ENCODE data around the gene TMPRSS9.
"Not testable (repeated sequence)": the region's sequence is repeated elsewhere in the genome, so short reads cannot be mapped to it uniquely, and the experiment has no call there.

The TMPRSS9 gene

DNA sequence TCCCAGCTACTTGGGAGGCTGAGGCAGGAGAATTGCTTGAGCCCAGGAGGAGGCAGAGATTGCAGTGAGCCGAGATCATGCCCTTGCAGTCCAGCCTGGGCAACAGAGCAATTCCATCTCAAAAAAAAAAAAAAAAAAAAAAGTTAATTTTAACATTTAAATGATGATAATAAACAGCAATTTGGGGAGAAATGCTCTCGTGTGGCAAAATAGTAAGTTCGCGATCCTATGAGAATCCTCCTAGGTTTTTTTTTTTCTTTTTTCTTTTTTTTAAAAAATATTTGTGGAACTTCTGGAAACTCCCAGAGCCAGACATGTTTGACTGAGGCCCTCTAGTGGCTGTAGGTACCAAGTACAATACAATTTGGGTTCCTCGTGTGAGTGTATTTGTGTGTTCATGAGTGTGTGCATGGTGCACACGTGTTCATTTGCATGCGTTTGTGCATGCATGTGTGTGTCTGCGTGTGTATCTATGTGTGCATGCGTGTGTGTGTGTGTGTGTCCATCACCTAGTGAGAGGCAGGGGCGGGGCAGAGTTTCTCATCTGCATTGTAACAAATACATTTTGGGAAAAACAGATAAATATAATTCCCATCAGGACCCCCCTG, 31.2 kb downstream of the TMPRSS9 start:
- Histone ChIP-seq H3K4me1 (ENCODE audit: control insufficient read depth in 1 of 2, insufficient read depth in 2 of 2, low read length in 2 of 2) (no peaks in the 10 kb centered on the region), H3K27ac (ENCODE audit: low read length) (no peak overlapping the region), H3K4me3 (ENCODE audit: low read depth in 1 of 2, low read length in 2 of 2) (no peak overlapping the region), H3K27me3 (ENCODE audit: low read depth, low read length) (no peaks in the 10 kb centered on the region), H3K9me3 (ENCODE audit: control insufficient read depth in 1 of 2, low read length in 2 of 2) (no peaks in the 10 kb centered on the region), H3K36me3 (ENCODE audit: control insufficient read depth in 1 of 2, insufficient read depth in 2 of 2, low read length in 2 of 2) (no peaks in the 10 kb centered on the region)

DNA sequence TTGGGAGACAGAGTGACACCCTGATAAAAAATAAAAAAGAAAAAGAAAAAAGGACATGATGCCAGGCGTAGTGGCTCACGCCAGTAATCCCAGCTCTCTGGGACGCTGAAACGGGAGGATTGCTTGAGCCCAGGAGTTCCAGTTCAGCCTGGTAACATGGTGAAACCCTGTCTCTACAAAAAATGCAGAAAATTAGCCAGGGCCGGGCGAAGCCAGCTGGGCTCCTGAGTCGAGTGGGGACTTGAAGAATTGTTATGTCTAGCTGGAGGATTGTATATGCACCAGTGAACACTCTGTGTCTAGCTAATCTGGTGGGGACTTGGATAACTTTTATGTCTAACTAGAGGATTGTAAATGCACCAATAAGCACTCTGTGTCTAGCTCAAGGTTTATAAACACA, 32.3 kb downstream of the TMPRSS9 start:
- Histone ChIP-seq H3K9me3 (ENCODE audit: control insufficient read depth in 1 of 2, low read length in 2 of 2) (no peaks in the 10 kb centered on the region), H3K4me3 (ENCODE audit: low read depth in 1 of 2, low read length in 2 of 2) (no peak overlapping the region), H3K27ac (ENCODE audit: low read length) (no peak overlapping the region), H3K4me1 (ENCODE audit: control insufficient read depth in 1 of 2, insufficient read depth in 2 of 2, low read length in 2 of 2) (no peaks in the 10 kb centered on the region), H3K36me3 (ENCODE audit: control insufficient read depth in 1 of 2, insufficient read depth in 2 of 2, low read length in 2 of 2) (no peaks in the 10 kb centered on the region), H3K27me3 (ENCODE audit: low read depth, low read length) (no peaks in the 10 kb centered on the region)

DNA sequence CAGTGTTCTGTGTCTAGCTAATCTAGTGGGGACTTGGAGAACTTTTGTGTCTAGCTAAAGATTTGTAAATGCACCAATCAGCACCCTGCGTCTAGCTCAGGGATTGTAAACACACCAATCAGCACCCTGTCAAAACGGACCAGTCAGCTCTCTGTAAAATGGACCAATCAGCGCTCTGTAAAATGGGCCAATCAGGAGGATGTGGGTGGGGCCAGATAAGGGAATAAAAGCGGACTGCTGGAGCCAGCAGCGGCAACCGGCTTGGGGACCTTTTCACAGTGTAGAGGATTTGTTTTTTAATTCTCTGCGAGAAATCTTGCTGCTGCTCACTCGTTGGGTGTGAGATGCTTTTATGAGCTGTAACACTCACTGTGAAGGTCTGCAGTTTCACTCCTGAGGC, 32.8 kb downstream of the TMPRSS9 start:
- not testable (repeated sequence) for H3K27me3 ChIP-seq (ENCODE audit: low read depth, low read length); H3K27ac ChIP-seq (ENCODE audit: low read length); H3K4me3 ChIP-seq (ENCODE audit: low read depth in 1 of 2, low read length in 2 of 2); H3K36me3 ChIP-seq (ENCODE audit: control insufficient read depth in 1 of 2, insufficient read depth in 2 of 2, low read length in 2 of 2); H3K4me1 ChIP-seq (ENCODE audit: control insufficient read depth in 1 of 2, insufficient read depth in 2 of 2, low read length in 2 of 2); H3K9me3 ChIP-seq (ENCODE audit: control insufficient read depth in 1 of 2, low read length in 2 of 2)

DNA sequence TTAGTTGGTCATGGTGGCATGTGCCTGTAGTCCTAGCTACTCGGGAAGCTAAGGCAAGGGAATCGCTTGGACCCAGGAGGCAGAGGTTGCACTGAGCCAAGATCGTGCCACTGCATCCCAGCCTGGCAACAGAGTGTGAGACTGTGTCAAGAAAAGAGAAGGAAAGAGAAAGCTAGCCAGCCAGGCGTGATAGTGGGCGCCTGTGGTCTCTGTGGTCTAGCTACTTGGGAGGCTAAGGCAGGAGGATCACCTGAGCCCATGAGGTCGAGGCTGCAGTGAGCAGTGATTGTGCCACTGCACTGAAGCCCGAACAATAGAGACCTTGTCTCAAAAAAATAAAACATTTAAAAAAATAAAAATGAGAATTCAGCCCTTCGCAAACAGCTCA, 34.0 kb downstream of the TMPRSS9 start:
- Histone ChIP-seq H3K4me3 (ENCODE audit: low read depth in 1 of 2, low read length in 2 of 2) (no peak overlapping the region), H3K9me3 (ENCODE audit: control insufficient read depth in 1 of 2, low read length in 2 of 2) (no peaks in the 10 kb centered on the region), H3K4me1 (ENCODE audit: control insufficient read depth in 1 of 2, insufficient read depth in 2 of 2, low read length in 2 of 2) (no peaks in the 10 kb centered on the region), H3K36me3 (ENCODE audit: control insufficient read depth in 1 of 2, insufficient read depth in 2 of 2, low read length in 2 of 2) (no peaks in the 10 kb centered on the region), H3K27ac (ENCODE audit: low read length) (no peak overlapping the region), H3K27me3 (ENCODE audit: low read depth, low read length) (no peaks in the 10 kb centered on the region)

DNA sequence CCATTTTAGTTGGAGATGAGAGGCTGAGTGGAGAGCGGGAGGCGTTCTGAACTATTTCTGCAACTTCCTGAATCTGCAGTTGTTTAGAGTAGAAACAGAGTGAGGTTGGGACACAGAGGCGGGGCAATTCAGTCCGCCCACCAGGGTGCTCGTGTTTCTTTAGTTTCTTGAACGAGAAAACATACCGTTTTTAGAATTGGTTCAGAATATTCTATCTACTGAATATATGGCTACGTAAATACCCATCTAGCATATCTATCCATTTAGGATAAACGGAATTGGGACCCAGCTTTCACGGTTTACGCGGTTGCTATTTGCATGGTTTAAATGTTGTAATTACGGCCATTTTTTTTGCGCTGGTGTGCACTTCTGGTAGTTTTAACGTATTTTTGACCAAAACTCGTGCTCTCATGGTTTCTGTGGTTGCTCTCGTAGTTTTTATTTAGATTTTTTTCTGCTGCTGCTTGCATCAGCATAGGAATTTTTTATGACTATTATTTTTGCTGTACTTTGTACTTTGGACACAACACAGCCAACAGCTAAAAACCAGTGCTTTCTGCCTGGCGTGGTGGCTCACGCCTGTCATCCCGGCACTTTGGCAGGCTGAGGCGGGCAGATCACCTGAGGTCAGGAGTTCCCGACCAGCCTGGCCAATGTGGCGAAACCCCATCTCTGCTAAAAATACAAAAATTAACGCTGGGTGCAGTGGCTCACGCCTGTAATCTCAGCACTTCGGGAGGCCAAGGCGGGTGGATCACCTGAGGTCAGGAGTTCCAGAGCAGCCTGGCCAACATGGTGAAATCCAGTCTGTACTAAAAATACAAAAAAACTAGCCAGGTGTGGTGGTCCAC, 34.6 kb downstream of the TMPRSS9 start:
- H3K27ac ChIP-seq (ENCODE audit: low read length): no peak overlapping the region
- H3K4me1 ChIP-seq (ENCODE audit: control insufficient read depth in 1 of 2, insufficient read depth in 2 of 2, low read length in 2 of 2): no peaks in the 10 kb centered on the region
- H3K9me3 ChIP-seq (ENCODE audit: control insufficient read depth in 1 of 2, low read length in 2 of 2): no peaks in the 10 kb centered on the region
- H3K27me3 ChIP-seq (ENCODE audit: low read depth, low read length): no peaks in the 10 kb centered on the region
- no peaks in the 10 kb centered on the region for H3K36me3 ChIP-seq (ENCODE audit: control insufficient read depth in 1 of 2, insufficient read depth in 2 of 2, low read length in 2 of 2)
- H3K4me3 ChIP-seq (ENCODE audit: low read depth in 1 of 2, low read length in 2 of 2): peak overlapping the region in 1 of 2 donors; percentile 48

DNA sequence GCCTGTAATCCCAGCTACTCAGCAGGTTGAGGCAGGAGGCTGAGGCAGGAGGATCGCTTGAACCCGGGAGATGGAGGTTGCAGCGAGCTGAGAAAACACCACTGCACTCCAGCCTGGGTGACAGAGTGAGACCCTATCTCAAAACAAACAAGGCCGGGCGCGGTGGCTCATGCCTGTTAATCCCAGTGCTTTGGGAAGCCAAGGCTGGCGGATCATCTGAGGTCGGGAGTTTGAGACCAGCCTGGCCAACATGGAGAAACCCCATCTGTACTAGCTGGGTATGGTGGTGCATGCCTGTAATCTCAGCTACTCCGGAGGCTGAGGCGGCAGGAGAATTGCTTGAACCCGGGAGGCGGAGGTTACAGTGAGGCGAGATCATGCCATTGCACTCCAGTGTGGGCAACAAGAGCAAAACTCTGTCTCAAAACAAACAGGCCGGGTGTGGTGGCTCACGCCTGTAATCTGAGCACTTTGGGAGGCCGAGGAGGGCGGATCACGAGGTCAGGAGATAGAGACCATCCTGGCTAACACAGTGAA, 35.3 kb downstream of the TMPRSS9 start:
- not testable (repeated sequence) for H3K36me3 ChIP-seq (ENCODE audit: control insufficient read depth in 1 of 2, insufficient read depth in 2 of 2, low read length in 2 of 2); H3K27ac ChIP-seq (ENCODE audit: low read length); H3K4me3 ChIP-seq (ENCODE audit: low read depth in 1 of 2, low read length in 2 of 2); H3K4me1 ChIP-seq (ENCODE audit: control insufficient read depth in 1 of 2, insufficient read depth in 2 of 2, low read length in 2 of 2); H3K9me3 ChIP-seq (ENCODE audit: control insufficient read depth in 1 of 2, low read length in 2 of 2); H3K27me3 ChIP-seq (ENCODE audit: low read depth, low read length)

DNA sequence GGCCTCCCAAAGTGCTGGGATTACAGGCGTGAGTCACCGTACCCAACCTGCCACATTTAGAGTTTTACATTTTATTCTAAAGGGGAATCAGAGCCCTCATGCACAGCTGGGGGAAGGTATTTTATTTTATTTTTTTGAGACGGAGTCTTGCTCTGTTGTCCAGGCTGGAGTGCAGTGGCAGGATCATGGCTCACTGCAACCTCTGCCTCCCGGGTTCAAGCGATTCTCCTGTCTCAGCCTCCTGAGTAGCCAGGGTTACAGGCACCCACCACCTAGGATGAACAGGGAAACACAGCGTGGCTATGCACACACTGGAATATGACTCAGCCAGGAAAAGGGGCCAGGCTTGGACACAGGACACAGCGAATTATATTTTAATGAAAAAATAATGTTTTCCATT, 37.1 kb downstream of the TMPRSS9 start:
- not testable (repeated sequence) for H3K4me3 ChIP-seq (ENCODE audit: low read depth in 1 of 2, low read length in 2 of 2); H3K36me3 ChIP-seq (ENCODE audit: control insufficient read depth in 1 of 2, insufficient read depth in 2 of 2, low read length in 2 of 2); H3K27me3 ChIP-seq (ENCODE audit: low read depth, low read length); H3K4me1 ChIP-seq (ENCODE audit: control insufficient read depth in 1 of 2, insufficient read depth in 2 of 2, low read length in 2 of 2); H3K9me3 ChIP-seq (ENCODE audit: control insufficient read depth in 1 of 2, low read length in 2 of 2); H3K27ac ChIP-seq (ENCODE audit: low read length)

DNA sequence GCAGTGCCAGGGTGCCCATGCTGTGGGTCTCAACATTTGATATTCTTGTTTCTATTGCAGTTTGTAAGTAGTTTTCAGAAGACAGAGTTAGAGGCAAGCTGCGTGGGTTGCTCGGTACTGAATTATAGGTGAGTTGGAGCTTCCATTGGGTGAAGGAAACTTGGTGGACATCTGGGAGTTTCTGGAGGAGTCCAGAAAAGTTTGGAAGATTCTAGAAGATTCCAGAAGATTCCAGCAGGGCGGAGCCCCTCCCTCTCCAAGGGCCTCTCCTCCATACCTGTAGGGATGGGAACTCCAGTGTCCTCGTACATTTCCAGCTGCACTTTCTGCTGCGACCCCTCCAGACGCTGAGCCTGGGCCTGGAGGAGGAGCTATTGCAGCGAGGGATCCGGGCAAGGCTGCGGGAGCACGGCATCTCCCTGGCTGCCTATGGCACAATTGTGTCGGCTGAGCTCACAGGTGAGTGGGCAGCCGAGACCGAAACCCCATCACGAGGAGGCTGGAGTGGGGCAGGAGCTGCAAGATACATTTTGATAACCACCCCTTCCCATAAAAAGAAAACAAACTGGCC, 38.8 kb downstream of the TMPRSS9 start:
- Histone ChIP-seq H3K36me3 (ENCODE audit: control insufficient read depth in 1 of 2, insufficient read depth in 2 of 2, low read length in 2 of 2) (no peaks in the 10 kb centered on the region), H3K27ac (ENCODE audit: low read length) (no peak overlapping the region), H3K4me3 (ENCODE audit: low read depth in 1 of 2, low read length in 2 of 2) (no peak overlapping the region), H3K9me3 (ENCODE audit: control insufficient read depth in 1 of 2, low read length in 2 of 2) (no peaks in the 10 kb centered on the region), H3K27me3 (ENCODE audit: low read depth, low read length) (no peaks in the 10 kb centered on the region), H3K4me1 (ENCODE audit: control insufficient read depth in 1 of 2, insufficient read depth in 2 of 2, low read length in 2 of 2) (no peaks in the 10 kb centered on the region)

DNA sequence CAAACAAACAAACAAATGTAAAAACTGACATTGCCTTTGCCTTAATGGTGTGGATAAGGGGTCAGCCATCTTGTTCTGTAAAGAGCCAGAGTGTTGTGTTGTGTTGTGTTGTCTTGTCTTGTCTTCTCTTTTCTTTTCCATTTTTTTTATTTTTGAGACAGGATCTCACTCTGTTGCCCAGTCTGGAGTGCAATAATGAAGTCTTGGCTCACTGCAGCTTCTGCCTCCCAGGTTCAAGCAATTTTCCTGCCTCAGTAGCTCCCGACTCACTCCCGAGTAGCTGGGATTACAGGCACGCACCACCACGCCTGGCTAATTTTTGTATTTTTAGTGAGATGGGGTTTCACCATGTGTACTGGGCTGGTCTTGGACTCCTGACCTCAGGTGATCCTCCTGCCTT, 39.5 kb downstream of the TMPRSS9 start:
- H3K4me1 ChIP-seq (ENCODE audit: control insufficient read depth in 1 of 2, insufficient read depth in 2 of 2, low read length in 2 of 2): no peaks in the 10 kb centered on the region
- no peaks in the 10 kb centered on the region for H3K36me3 ChIP-seq (ENCODE audit: control insufficient read depth in 1 of 2, insufficient read depth in 2 of 2, low read length in 2 of 2)
- no peaks in the 10 kb centered on the region for H3K27me3 ChIP-seq (ENCODE audit: low read depth, low read length)
- H3K27ac ChIP-seq (ENCODE audit: low read length): no peak overlapping the region
- no peak overlapping the region for H3K4me3 ChIP-seq (ENCODE audit: low read depth in 1 of 2, low read length in 2 of 2)
- no peaks in the 10 kb centered on the region for H3K9me3 ChIP-seq (ENCODE audit: control insufficient read depth in 1 of 2, low read length in 2 of 2)

DNA sequence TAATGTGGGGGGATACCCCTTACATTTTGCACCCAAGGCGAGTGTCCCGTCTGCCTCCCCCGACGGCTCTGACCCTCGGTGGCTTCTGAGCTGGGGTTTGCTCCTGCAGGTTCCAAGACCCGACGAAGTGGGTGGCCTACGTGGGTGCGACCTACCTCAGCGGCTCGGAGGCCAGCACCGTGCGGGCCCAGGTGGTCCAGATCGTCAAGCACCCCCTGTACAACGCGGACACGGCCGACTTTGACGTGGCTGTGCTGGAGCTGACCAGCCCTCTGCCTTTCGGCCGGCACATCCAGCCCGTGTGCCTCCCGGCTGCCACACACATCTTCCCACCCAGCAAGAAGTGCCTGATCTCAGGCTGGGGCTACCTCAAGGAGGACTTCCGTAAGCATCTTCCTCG, 48.2 kb downstream of the TMPRSS9 start:
- no peak overlapping the region for H3K27ac ChIP-seq (ENCODE audit: low read length)
- no peaks in the 10 kb centered on the region for H3K4me1 ChIP-seq (ENCODE audit: control insufficient read depth in 1 of 2, insufficient read depth in 2 of 2, low read length in 2 of 2)
- no peaks in the 10 kb centered on the region for H3K27me3 ChIP-seq (ENCODE audit: low read depth, low read length)
- H3K4me3 ChIP-seq (ENCODE audit: low read depth in 1 of 2, low read length in 2 of 2): no peak overlapping the region
- H3K36me3 ChIP-seq (ENCODE audit: control insufficient read depth in 1 of 2, insufficient read depth in 2 of 2, low read length in 2 of 2): no peaks in the 10 kb centered on the region
- peaks cover 0 to 6% of the 10 kb centered on the region in 2 donors for H3K9me3 ChIP-seq (ENCODE audit: control insufficient read depth in 1 of 2, low read length in 2 of 2)

DNA sequence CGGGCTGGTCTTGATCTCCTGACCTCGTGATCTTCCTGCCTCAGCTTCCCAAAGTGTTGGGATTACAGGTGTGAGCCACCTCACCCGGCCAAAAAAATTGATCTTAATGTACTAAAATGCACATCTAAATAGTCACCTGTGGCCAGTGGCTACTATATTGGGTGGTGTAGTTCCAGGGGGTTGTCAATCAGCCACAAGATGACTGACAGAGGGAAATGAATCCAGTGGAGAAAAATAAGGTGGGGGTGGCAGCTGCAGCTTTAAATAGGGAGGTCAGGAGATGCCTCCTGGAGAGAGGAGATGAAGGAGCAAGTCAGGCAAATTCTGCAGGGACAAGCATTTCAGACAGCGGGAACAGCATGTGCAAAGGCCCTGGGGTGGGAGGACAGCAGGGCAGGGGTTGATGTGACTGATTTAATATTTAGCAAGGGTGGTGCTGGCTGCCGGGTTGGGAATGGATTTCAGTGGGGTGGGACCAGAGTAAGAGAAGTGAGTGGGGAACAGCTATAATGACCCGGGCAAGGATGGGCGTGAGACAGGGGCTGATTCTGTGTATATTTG, 49.4 kb downstream of the TMPRSS9 start:
- Histone ChIP-seq H3K4me1 (ENCODE audit: control insufficient read depth in 1 of 2, insufficient read depth in 2 of 2, low read length in 2 of 2) (no peaks in the 10 kb centered on the region), H3K4me3 (ENCODE audit: low read depth in 1 of 2, low read length in 2 of 2) (no peak overlapping the region), H3K27me3 (ENCODE audit: low read depth, low read length) (no peaks in the 10 kb centered on the region), H3K36me3 (ENCODE audit: control insufficient read depth in 1 of 2, insufficient read depth in 2 of 2, low read length in 2 of 2) (no peaks in the 10 kb centered on the region), H3K27ac (ENCODE audit: low read length) (no peak overlapping the region), H3K9me3 (ENCODE audit: control insufficient read depth in 1 of 2, low read length in 2 of 2) (peaks cover 0 to 6% of the 10 kb centered on the region in 2 donors)
